Stimulated activated CD4-positive, alpha-beta T cell treated with anti-CD3 and anti-CD28 coated beads, TNF-alpha, amount 100 ng/mL, for 4 hours (primary cell): ENCODE data around the gene XPOT.

ENCODE experiments used
- DNase-seq, 3 experiments: peaks; one replicate each; pipeline ENCODE4 v3.0.0-alpha.2; 2020; ENCODE audit warnings: low read depth in 3 of 3

Gene XPOT

GRCh38 chr12:64418209-64418608 is 14.0 kb downstream of the XPOT start:
- DNase-seq, result no peak

GRCh38 chr12:64419696-64420095 is 15.5 kb downstream of the XPOT start:
- DNase-seq, result no peak

GRCh38 chr12:64427988-64428387 is 23.8 kb downstream of the XPOT start:
- DNase-seq, result no peak

- DNase-seq, result no peak
Observed at GRCh38 chr12:64428956-64429355, 24.8 kb downstream of the XPOT start.

GRCh38 chr12:64430886-64431285 is 26.7 kb downstream of the XPOT start:
- DNase-seq, result no peak

DNA sequence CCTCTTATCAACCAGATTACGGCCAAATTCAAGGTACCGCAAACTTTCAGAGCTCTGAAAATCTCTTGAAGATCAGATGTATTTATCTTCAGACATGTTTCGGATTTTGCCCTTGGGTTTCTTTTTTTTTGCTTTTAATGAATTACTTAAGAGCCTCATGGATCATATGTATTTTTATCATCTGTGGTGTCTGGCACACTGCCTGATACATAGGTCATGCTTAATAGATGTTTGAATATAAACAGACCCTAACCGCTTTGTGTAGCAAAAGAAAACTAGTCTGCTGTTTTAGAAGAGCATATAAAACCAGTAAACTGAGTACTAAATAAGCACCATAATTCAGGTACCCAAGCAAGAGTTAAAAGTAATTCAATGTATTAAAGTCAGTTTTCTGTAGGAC is 27.6 kb downstream of the XPOT start:
- DNase-seq, result no peak

DNA sequence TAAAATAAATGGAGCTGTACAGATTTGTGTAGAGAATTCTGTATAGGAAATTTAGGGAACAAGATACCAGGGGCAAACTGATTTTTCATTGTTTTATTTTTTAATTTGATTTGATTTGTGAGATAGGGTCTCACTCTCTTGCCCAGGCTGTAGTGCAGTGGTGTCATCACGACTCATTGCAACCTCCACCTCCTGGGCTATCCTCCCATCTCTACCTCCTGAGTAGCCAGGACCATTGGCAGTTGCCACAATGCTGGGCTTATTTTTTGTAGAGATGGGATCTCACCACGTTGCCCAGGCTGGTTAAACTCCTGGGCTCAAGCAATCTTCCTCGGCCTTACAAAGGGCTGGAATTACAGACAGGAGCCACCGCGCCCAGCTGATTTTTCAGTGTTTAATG is 29.7 kb downstream of the XPOT start:
- DNase-seq, result no peak

GRCh38 chr12:64440100-64440499 is 35.9 kb downstream of the XPOT start:
- DNase-seq, result no peak

GRCh38 chr12:64445490-64445889 is 41.3 kb downstream of the XPOT start:
- no peak for DNase-seq

- no peak for DNase-seq
Observed at GRCh38 chr12:64446295-64446694, 42.1 kb downstream of the XPOT start.

DNA sequence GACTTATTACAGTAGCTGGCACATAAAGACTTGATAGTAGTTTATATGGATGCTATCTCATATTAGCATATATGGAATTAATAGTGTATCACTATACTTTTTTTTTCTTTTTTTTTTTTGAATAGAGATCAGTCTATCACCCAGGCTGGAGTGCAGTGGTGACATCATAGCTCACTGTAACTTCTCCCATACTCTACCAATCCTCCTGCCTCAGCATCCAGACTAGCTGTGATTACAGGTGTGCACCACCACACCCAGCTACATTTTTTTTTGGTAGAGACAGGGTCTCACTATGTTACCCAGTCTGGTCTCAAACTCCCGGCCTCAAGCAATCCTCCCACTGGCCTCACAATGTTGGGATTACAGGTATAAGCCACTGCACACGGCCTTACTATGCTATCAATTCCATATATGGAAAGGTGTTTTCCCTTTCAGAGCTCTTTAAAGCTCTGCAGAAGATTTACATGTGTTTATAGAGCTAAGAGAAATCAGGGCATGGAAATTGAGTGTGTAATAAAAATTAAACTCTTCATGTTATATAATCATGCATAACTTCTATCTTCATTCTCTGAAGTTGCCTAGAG is 46.0 kb downstream of the XPOT start:
- no peak for DNase-seq

- DNase-seq, result no peak
Observed at GRCh38 chr12:64450711-64451486, 46.7 kb downstream of the XPOT start.

GRCh38 chr12:64451687-64452558 is 47.7 kb downstream of the XPOT start, which contains the start of gene TBK1:
Gene TBK1, plus strand, starts transcription at chr12:64452120. Its CDS starts 3,751 bp downstream, at chr12:64455871.
- peak; percentile 29 to 57 (median 35) for DNase-seq

GRCh38 chr12:64452559-64453329 is 48.6 kb downstream of the XPOT start:
- DNase-seq, result no peak

DNA sequence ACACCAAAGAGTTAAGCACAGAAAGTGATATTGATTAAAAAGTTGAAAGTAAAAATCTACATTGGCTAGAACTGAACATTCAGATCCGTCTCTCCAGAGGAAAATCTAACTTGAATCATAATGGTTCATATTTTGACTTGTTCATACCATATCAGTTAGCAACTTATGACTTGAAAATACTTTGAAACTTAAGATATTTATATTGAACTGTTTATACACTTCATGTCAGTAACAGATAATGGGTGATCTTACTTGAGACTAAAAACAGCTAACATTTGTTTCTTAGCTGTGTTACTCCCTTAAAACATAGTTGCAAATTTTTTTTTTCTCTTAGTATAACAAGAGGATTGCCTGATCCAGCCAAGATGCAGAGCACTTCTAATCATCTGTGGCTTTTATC is 51.3 kb downstream of the XPOT start:
- no peak for DNase-seq

DNA sequence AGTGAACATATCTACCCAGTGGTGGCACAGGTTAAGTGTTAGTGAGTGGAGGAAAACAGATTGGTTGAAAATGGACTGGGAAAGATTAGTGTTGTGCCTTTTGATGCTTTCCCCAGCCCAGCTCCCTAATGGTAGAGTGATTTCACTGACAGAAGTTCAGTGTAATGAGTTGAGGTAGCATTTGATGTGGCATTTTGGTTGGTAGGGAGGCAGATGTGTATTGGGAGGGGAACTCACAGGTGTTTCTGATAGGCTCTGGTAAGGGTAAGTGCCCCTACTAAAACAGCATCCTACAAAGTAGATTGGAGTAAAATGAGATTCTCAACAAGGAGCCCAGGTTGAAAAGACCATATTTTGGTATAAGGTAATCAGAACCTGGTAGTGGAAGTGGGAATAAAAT is 51.9 kb downstream of the XPOT start:
- no peak for DNase-seq

GRCh38 chr12:64457032-64457431 is 52.8 kb downstream of the XPOT start:
- peak in 1 of 3 experiments; percentile 28 for DNase-seq

DNA sequence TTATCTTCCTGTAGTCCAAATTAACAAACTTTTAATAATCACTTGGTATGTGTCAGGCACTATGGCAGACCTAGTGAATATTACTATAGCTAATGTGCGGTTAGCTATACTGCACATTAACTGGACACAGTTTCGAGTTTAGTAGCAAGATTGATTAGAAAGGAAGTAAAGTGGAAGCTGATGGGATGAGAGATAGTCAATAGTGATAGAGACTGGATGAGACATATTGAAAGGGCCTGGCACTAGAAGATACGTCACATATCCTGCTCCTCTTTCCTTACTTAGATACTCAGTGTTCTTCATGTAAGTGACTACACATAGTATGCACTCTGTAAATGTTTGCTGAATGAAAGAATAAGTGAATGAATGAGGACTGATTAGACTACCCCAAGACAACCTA is 53.3 kb downstream of the XPOT start:
- no peak for DNase-seq

- no peak for DNase-seq
Observed at GRCh38 chr12:64457923-64458322, 53.7 kb downstream of the XPOT start.

DNA sequence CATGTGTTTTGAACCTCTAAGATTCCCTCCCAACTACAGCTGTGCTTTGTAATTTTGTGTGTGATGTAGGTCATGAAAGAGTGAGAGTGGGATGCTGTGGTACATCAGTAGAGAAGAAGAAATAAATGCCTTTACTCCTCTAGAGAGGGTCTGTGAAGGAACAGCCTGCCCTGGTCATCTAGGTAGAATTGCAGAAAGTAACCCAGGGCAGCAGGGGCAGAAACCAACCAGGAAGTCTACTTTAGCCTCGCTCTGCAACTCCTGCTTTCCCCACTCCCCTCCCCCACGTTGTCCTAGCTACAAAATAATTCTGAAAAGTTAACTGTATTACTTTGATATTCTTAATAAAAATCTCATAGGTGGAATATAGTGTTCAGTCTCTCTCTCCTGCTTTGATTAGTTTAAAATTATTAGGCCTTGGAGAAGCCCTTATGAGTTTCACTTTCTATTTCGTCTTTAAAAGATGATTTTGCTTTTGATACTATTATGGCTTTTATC is 55.3 kb downstream of the XPOT start:
- no peak for DNase-seq

- DNase-seq, result no peak
Observed at GRCh38 chr12:64461634-64462414, 57.6 kb downstream of the XPOT start.
